NCI-H1048 (cell line): ENCODE results near the gene NOP53.
"Not testable (repeated sequence)": the region's sequence is repeated elsewhere in the genome, so short reads cannot be mapped to it uniquely, and the experiment has no call there.

Experiments used
- DNase-seq: peaks from one replicate; lab custom pipeline; 2025; lab: John Stamatoyannopoulos, UW

Gene NOP53

DNA sequence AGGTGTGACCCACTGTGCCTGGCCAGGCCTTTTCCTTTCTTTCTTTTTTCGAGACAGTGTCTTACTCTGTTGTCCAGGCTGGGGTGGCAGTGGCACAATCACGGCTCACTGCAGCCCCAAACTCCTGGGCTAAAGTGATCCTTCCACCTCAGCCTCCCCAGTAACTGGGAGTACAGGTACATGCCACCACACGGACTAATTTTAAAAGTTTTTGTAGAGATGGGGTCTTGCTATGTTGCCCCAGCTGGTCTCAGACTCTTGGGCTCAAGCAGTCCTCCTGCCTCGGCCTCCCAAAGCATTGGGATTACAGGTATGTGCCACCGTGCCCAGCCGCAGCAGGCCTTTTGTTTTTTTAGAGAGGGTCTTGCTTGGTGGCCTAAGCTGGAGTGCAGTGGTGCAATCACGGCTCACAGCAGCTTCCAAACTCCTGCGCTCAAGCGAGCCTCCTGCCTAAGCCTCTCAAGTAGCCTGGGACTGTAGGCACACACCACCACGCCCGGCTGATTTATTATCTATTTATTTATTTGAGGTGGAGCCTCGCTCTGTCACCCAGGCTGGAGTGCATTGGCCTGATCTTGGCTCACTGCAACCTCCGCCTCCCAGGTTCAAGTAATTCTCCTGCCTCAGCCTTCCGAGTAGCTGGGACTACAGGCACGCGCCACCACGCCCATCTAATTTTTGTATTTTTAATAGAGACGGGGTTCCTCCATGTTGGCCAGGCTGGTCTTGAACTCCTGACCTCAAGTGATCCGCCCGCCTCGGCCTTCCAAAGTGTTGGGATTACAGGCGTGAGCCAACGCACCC is 32.1 kb downstream of the NOP53 start:
- DNase-seq = not testable (repeated sequence)

DNA sequence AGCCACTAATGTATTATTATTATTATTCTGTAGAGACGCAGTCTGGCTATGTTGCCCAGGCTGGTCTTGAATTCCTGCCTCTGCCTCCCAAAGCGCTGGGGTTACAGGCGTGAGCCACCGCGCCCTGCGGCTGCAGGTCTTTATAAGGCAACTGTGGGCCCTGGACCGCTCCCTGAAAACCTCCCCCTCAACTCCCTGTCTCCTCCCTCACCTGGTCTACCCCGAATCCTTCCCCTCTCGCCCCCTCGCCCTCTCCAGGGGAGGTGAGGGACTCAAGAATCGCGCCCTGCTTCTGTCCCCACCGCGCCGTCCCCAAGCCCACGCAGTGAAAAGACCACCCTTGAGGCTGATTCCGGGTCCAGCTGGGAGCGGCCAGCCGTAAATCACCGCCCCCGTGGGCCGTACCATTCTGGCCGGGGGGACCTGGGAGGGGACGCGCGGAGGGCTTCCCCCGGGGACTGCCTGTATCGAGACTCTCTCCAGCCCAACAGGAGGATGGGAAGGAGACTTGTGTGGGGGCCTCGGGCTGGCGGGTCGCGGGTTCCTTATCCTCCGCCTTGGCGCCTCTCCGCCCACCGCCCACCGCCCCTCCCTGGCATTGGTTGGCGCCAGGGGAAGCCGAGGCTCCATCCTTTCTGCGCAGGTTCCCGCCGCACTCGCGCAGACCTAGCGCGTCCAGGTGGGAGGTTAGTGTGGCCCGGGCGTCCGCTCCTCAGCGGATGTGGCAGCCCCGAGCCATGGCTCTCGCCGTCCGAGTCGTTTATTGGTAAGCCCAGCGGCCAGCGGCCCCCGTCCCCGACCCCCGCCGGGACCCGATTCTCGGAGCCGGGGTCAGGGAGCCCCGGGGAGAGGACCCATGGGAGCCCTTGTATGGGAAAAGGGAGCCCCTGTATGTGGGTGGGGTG is 33.0 kb downstream of the NOP53 start, which contains the start of gene SELENOW:
TSS of gene SELENOW (plus strand) at position 655 of the 905 bp plus-strand sequence. CDS start at position 738, 83 bp downstream.
- no peak for DNase-seq

DNA sequence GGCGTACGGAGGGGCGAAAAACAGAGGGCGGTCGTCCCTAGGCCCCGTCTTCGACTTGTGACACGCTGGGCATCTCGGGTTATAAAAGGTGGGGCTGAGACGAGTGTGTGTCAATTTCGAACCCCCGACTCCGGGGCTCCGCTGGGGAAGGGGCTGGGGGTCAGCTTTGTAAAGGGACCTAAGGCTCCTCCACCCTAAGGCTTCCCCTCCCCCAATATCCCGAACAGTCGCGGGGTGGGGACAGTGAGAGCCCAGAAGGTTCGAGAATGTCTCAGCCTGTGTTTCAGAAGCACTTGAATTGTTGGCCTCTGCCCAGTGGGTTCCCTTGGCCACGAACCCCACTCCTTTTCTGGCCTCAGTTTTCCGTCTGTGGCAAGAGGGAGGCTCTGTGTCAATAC is 33.6 kb downstream of the NOP53 start:
- DNase-seq = no peak

DNA sequence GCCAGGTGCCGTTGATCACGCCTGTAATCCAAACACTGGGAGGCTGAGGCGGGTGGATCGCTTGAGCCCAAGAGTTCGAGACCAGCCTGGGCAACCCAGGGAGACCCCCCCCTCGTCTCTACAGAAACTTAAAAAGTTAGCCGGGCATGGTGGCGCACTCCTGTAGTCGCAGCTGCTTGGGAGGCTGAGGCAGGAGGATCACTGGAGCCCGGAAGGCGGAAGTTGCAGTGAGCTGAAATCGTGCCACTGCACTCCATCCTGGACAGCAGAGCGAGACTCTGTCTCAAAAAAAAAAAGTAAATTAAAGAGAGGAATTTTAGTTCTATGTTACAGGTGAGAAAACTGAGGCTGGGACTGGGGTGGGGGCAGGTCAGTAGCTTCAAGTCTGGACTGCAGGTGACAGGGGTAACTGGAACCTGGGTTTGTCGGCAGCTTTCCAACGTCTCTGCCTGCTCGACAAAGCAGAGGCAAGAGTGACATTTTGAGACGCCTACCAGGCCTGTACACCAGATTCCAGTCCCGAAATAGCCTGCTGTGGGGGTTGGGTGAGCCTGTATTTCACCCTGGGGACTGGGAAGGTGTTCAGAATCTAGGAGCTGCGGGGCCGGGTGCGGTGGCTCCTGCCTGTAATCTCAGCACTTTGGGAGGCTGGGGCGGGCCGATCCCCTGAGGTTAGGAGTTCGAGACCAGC is 34.3 kb downstream of the NOP53 start:
- no peak for DNase-seq

DNA sequence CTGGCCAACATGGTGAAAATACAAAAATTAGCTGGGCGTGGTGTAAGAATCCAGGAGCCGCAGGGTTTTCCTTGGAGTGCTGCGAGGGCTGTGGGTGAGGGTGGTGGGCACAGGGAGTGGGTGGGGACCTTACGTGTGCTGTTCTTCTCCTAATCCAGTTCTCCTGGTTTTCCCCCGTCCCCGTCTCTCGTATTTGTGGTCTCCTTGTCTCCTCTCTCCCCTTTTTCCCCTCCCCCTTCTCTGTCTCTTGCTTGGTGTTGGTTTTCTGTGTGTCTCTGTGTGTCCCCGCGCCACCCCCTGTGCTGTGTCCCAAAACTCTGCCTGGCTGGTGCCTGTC is 34.8 kb downstream of the NOP53 start:
- DNase-seq = no peak

DNA sequence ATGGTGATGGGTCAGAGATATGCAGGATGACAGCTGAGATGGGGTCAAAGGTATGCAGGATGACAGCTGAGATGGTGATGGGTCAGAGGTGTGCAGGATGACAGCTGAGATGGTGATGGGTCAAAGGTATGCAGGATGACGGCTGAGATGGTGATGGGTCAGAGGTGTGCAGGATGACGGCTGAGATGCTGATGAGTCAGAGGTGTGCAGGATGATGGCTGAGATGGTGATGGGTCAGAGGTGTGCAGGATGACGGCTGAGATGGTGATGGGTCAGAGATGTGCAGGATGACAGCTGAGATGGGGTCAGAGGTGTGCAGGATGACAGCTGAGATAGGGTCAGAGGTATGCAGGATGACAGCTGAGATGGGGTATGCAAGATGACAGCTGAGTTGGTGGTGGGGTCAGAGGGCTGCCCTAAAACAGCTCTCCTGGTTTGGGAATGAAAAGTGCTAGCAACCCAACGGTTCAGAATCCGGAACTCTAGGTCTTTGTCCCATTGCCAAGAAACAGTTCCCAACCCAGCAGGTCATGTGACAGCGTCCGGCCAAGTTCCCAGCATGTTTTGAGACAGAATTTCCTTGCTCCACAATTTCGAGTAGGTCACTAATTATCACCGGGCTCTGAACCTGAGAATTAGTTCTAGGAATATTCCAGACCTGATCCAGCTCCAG is 36.4 kb downstream of the NOP53 start:
- no peak for DNase-seq

DNA sequence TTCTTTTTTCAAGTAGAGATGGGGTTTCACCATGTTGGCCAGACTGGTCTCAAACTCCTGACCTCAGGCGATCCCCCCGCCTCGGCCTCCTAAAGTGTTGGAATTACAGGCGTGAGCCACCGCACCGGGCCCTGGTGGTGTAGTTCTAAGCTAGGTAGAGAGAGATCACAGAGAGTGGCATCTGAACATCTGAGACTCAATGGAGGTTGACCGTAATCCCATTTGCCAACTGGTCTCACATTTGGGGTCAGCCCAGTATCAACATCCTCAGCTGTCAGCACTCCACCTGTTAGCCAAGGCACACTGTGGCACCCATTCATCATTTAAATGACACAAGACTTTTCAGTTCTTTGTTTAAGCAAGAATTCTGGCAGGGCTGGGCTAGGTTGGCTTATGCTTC is 41.2 kb downstream of the NOP53 start:
- no peak for DNase-seq

DNA sequence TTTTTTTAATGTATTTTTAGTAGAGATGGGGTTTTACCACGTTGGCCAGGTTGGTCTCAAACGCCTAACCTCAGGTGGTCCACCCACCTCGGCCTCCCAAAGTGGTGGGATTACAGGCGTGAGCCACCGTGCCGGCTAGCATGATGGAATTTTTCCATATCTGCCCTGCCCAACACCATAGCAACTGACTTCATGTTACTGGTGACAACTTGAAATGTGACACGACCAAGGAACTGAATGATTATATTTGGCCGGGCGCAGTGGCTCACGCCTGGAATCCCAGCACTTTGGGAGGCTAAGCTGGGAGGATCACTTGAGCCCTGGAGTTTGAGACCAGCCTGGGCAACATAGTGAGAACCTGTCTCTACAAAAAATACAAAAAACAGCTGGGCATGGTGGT is 42.0 kb downstream of the NOP53 start:
- DNase-seq = not testable (repeated sequence)

DNA sequence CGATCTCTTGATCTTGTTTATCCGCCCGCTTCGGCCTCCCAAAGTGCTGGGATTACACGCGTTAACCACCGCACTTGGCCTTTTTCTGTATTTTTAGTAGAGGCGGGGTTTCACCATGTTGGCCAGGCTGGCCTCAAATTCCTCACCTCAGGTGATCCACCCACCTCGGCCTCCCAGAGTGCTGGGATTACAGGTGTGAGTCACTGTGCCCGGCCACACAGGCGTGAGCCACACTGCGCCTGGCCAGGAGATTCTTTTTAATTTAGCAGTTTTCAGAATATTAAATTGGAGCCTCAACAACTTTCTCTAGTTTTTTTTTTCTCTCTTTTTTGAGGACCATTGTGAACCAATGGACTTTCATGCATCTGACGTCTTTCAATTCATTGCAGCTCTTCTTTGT is 44.5 kb downstream of the NOP53 start:
- not testable (repeated sequence) for DNase-seq

DNA sequence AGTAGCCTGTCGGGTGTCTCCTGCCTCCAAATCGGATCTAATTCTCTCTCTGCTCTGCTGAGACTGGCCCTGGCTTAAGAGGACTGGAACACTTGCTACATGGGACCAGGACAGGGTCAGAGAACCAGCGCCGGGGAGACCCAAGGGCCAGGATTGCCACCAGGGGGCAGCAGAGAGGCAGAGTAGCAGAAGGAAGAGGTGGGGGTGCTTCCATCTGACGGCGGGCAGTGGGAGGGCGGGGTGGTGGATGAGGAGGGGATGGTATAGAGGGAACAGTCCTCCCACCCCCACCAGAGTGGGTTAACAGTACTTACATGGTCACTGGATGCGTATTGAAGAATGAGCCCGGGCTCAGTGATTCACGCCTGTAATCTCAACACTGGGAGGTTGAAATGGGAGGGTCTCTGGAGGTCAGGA is 45.1 kb downstream of the NOP53 start:
- DNase-seq = no peak

DNA sequence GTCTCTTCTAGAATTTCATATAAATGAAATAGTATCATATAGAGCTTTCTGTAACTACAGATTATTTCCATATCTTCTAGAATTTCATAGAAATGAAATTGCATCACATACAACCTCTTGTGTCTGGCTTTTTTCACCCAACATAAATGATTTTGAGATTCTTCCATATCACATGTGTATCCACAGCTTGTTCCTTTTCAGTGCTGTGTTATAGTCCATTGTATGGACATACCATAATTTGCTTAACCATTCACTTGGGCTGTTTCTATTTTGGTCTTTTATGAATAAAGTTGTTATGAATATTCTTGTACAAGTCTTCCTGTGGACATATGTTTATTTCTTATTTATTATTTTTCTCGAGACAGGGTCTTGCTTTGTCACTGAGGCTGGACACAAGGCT is 47.3 kb downstream of the NOP53 start:
- no peak for DNase-seq

DNA sequence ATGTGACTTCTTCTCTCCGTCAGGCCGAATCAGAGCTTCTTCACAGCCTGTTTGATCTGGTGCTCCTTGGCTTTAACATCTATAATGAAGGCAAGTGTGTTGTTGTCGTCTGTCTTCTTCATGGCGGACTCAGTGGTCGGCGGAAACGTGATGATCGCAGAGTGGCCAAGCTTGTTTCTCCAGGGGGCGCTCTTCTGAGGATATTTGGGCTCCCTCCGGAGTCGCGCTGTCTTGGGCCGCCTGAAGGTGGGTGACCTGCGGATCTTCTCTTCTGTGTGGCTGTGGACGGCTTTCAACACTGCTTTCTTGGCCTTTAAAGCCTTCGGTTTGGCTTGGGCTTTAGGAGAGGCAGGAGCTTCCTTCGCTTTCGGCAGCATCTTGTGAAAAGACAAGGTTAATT is 49.2 kb downstream of the NOP53 start:
- DNase-seq = no peak

DNA sequence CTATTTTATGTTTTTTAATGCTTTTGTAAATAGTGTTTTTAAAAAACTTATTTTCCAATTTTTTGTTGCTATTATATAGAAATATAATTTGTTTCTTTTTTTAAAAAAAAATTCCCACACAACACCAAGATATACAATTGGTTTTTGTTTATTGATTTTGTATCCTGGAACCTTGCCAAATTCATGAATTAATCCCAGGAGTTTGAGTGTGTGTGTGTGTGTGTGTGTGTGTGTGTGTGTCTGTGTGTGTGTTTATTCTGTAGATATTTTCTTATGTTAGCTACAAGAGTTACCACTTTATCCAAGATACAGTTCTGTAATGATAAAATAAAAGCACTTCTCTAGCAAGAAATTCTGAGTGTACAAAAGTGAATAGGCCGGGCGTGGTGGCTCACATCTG is 51.4 kb downstream of the NOP53 start:
- no peak for DNase-seq

DNA sequence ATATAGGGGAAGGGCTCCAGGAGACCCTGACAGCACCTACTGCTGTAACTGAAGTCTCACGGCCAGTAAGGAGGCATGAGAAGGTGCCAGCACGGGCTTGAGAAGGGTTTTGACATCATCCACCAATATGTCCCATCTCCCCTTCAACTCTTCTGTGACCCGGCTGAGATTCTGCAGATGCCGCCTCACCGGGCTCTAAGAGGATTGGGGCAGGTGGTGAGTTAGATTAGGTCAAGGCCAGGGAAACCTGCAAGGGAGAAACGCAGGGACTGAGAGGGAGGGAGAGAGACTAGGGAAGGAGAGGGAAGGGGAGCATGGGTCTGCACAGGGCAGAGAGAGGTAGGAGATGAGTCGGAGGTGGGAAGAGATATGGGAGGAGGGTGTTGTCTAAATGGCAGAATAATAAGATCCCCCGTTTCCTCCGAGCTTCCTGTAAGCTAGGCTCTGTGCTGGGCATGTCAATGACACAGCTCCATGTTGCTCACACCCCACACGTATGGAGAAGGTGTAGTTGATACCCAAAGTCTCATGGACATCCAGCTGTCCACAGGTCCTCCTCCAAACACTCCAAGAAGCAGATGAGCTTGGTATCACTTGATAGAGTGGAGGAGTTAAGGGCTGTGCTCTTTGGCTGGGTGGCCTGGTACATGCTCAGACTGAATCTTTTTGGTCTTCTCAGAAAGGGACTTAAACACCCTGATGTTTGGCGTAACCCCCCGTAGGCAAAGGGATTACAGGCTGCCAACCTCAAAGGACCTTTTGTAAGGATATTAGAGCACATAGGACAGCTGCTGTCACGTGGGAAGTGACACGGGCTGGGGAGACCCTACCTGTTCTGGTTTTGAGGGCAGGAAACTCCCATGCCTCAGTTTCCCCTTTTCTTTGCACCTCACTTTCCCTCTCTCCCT is 52.9 kb downstream of the NOP53 start:
- DNase-seq = no peak

DNA sequence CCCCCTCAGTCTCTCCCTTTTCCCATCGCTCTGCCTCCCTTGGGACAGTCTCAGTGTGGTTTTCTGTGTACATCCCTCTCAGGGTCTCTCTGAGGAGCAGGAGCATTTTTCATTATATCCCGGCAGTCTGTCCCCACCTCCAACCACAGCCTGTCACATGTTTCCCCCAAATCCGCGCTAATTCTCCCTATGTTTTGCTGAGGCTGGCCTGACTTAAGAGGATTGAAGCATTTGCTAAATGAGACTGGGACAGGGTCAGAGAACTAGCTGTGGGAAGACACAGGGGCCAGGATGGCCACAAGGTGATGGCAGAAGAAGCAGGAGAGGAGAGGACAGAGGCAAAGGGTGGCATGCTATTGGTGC is 53.5 kb downstream of the NOP53 start:
- DNase-seq = no peak

DNA sequence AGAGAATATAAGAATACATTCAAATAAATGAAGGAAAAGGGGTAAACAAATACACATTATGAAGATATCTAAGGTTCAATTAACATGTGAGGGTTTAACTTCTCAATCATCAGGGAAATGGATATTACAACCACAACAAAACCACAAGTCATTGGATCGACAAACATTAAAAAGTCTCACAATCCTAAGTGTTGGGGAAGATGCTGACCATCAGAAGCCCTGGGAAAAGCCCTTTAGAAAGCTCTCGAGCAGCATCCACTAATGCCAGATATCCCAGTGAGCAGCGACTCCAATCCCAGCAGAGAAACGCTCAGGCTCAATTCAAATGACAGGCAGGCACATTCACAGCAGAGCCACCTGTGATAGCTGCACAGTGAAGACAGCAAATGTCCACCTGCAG is 55.9 kb downstream of the NOP53 start:
- no peak for DNase-seq

DNA sequence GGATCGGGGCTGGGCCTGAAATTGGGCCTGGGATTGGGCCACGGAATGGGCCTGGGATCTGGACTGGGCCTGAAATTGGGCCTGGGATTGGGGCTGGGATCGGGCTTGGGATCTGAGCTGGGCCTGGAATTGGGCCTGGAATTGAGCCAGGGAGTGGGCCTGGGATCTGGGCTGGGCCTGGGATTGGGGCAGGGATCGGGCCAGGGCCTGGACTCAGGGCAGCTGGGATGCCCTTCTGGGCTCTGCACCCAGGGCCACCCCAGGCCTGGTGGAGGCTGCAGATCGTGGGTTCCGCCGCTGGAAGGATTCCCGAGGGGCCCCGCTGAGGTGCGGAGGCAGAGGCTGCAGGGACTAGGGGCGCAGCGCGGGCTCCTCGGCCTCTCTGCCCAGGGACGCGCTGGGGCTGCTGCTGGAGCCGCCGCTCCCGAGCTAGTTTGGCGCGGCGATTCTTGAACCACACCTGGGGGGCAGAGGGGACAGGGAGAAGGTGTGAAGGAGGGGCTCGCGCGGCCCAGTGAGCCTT is 57.2 kb downstream of the NOP53 start:
- no peak for DNase-seq

DNA sequence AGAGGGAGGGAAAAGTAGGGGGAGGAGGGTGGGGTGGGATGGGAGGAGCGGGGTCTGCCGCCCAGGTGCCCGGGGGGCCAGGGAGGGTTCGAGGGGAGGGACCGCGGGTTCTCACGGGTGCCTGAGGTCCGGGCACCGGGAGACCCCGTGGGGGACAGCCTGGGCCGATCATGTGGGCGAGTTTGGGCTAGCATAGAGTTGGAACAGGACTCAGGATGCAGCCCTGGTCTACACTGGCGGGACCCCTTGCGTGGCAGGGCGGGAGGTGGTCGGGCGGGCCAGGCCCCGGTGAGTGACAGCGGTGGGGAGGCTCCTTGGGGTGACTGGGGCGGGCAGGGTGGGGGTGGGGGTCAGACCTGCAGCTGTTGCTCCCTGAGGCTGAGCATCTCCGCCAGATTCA is 57.8 kb downstream of the NOP53 start:
- DNase-seq = not testable (repeated sequence)

DNA sequence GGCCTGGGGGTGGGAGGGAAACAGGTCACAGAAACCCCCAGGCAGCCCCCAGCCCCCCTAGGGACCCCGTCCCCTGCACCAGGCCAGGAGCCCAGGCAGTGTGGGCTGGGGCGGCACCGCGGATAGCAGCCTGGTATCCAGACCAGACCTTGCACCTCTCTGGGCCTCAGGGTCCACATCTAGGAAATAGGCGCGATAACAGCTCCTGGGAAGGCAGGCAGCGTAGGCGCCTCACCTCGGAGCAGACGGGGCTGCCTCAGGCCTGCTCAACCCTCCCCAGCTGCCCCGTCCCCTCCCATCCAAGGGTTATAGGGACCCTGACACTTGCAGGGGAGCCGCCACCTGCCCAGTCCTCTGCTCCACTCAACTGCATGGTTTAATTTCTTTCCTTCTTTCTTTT is 58.3 kb downstream of the NOP53 start:
- not testable (repeated sequence) for DNase-seq

DNA sequence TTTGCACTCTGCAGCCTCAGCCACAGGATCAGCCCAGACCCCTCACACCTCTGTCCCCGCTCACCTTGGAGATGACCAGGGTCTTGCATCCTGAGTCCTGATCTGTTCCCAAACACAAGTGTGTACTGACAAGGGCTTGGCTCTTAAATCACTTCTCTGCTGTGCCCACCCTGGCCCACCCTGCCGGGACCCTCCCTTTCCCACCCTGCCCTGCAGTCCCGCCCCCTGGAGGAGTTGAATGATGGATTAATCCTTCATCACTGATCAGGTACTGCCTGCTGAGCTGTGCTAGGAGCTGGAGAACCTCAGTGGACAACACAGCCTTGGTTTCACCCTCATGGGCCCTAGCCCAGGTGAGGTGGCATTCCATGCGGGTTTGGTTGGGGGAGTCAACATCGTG is 59.1 kb downstream of the NOP53 start, which contains the start of gene TPRX1:
TSS of gene TPRX1 (minus strand) at position 101 of the 400 bp plus-strand sequence. CDS start at position 89, 12 bp downstream.
- not testable (repeated sequence) for DNase-seq

DNA sequence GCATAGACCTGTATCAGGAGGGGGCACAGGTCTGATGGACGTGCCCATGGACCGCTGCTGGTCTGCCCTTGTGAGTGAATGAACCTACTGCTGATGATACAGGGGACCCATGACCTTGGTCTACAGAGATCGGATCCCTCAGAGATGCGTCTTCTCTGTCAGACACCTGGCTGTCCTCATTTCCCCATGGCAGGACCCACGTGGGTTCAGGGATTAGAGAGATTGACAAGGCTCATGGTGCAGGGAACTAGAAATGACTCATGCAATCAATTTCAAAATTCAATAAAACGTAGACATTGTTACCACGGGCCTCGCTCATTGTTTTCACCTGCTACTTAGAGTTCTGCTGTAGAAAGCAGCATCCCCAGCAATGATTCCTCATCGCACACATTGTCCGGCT is 60.0 kb downstream of the NOP53 start:
- DNase-seq = no peak
